Heart left ventricle (tissue), 13 donors: ENCODE data around the gene SLC17A2.

Experiments
- POLR2A ChIP-seq, 2 donors: fragments of 450-650 bp; IDR thresholded peaks; one replicate each; pipeline ENCODE4 v1.6.1; 2017; ENCODE audit warnings: antibody characterized with exemption in 2 of 2, mild to moderate bottlenecking in 2 of 2, moderate library complexity in 2 of 2
- TF ChIP-seq, protein P1 (sequence below), 12 donors: fragments of 200-600 bp; sonication (generic) in 4 of 12; IDR thresholded peaks; one replicate each; pipeline versions ENCODE4 v1.5.0 to v1.8.0; 2018 to 2022; ENCODE audit warnings: antibody characterized with exemption in 12 of 12, mild to moderate bottlenecking in 5 of 12
- donor health status: ischemic (EF 13 %, LVEDD 7.1; RV severe dilation, severe dysfunction).
- donor health status: DM: no; HTN: yes; CAD: no.
- donor health status: DM: no; HTN: no; CAD: no.
- donor health status: ischemic (EF 25% LVEDD 6.9; RV normal size, moderate dysfunction).
- donor health status: ischemic (EF 25% LVEDD 5.7; RV mildly dilated, moderate dysfunction).
- donor health status: ischemic (EF 35%, LVEDD 5.7; RV mildly dilated, moderate dysfunction).
- donor health status: nonischemic (EF 11% LVEDD 7.7; RV severe dilation, severe dysfunction).
- donor health status: DM: yes; HTN: yes; CAD: no.
- donor health status: PGD.
- donor health status: ischemic (EF 29% LVEDD 5.4; RV normal size, mild dysfunction).
- donor health status: nonischemic (EF 23%, LVEDD 6.1; RV moderate dilation, normal function).

DNA sequence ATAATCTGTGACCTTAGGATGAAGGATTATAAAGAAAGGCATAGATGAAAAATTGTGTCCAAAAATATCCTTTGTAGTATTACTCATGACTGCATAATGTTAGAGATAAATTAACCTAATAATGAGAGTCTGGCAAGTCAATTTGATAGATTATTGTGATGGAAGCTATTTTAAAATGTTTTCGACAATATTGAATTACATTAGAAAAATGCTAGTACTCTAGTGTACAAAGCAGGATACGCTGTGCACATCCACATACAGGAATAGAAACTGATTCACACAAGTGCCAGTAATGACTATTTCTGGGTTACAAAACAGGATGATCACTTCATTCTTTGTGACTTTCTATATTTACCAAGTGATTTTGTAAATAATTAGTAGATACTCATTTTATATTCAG is 3.3 kb downstream of the SLC17A2 start:
- no peak for TF ChIP-seq POLR2A (IDR thresholded peaks at IDR 0.05)
- TF ChIP-seq, protein P1, sequence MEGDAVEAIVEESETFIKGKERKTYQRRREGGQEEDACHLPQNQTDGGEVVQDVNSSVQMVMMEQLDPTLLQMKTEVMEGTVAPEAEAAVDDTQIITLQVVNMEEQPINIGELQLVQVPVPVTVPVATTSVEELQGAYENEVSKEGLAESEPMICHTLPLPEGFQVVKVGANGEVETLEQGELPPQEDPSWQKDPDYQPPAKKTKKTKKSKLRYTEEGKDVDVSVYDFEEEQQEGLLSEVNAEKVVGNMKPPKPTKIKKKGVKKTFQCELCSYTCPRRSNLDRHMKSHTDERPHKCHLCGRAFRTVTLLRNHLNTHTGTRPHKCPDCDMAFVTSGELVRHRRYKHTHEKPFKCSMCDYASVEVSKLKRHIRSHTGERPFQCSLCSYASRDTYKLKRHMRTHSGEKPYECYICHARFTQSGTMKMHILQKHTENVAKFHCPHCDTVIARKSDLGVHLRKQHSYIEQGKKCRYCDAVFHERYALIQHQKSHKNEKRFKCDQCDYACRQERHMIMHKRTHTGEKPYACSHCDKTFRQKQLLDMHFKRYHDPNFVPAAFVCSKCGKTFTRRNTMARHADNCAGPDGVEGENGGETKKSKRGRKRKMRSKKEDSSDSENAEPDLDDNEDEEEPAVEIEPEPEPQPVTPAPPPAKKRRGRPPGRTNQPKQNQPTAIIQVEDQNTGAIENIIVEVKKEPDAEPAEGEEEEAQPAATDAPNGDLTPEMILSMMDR (IDR thresholded peaks at IDR 0.05), result no peak
